HepG2 (cell line): ENCODE measurements around the gene SLC25A22. TPM values are rescaled to one million over a fixed set of nuclear protein-coding genes. Genes with fewer than 3 reads are reported as not detected.
A peak's percentile ranks its signal among the peaks of the same experiment; 100 is the strongest.

Source experiments
- ARID2 ChIP-seq: sonication (generic); formaldehyde crosslinking; IDR thresholded peaks from 2 replicates; pipeline ENCODE4 v1.8.1; 2022; ENCODE audit warnings: mild to moderate bottlenecking, missing genetic modification reagents, borderline replicate concordance
- ATRX ChIP-seq: sonication (generic); formaldehyde crosslinking; IDR thresholded peaks from 2 replicates; pipeline ENCODE4 v1.4.0; 2020; ENCODE audit warnings: missing genetic modification reagents, borderline replicate concordance
- CCAR2 ChIP-seq: fragments of 200-400 bp; formaldehyde crosslinking; optimal IDR thresholded peaks from 2 replicates; pipeline ENCODE3; 2018; ENCODE audit warnings: low read depth, mild to moderate bottlenecking, low read length, moderate library complexity
- DBP ChIP-seq: sonication (generic); formaldehyde crosslinking; IDR thresholded peaks from 2 replicates; pipeline ENCODE4 v1.4.0; 2020; ENCODE audit warnings: missing genetic modification reagents; ENCODE audit errors: not compliant biosample characterization
- ERF ChIP-seq: IDR thresholded peaks from 2 replicates; pipeline ENCODE4 v1.6.1; 2018; ENCODE audit warnings: missing biosample characterization, missing genetic modification reagents
- HBP1 ChIP-seq: IDR thresholded peaks from 2 replicates; pipeline ENCODE4 v1.6.1; 2016; ENCODE audit warnings: low read depth, control low read depth
- HNF4A ChIP-seq: sonication (generic); formaldehyde crosslinking; IDR thresholded peaks from 2 replicates; pipeline ENCODE4 v1.4.0; 2020; ENCODE audit warnings: missing genetic modification reagents
- HNRNPK ChIP-seq: fragments of 200-400 bp; formaldehyde crosslinking; IDR thresholded peaks from 2 replicates; pipeline ENCODE4 v1.6.1; 2018; ENCODE audit warnings: low read length, low read depth, moderate library complexity, mild to moderate bottlenecking; ENCODE audit not compliant: poor library complexity, severe bottlenecking
- LRRFIP1 ChIP-seq: sonication (generic); formaldehyde crosslinking; conservative IDR thresholded peaks from 2 replicates; pipeline ENCODE4 v1.4.0; 2020; ENCODE audit warnings: missing genetic modification reagents
- MAX ChIP-seq: IDR thresholded peaks from 2 replicates; pipeline ENCODE4 v1.6.1; 2012; ENCODE audit warnings: inconsistent platforms
- NR0B2 ChIP-seq: sonication (generic); formaldehyde crosslinking; IDR thresholded peaks from 2 replicates; pipeline ENCODE4 v1.4.0; 2020; ENCODE audit warnings: mild to moderate bottlenecking, missing genetic modification reagents
- RAD21 ChIP-seq: fragments of 450-650 bp; formaldehyde crosslinking; IDR thresholded peaks from 2 replicates; pipeline ENCODE4 v1.5.0; 2020; ENCODE audit warnings: mild to moderate bottlenecking
- RFX3 ChIP-seq: IDR thresholded peaks from 2 replicates; pipeline ENCODE4 v1.6.1; 2016; ENCODE audit warnings: missing biosample characterization, missing genetic modification reagents
- RXRB ChIP-seq: IDR thresholded peaks from 2 replicates; pipeline ENCODE4 v1.6.1; 2016; ENCODE audit warnings: borderline replicate concordance, missing genetic modification reagents, missing compliant biosample characterization
- SSRP1 ChIP-seq: IDR thresholded peaks from 2 replicates; pipeline ENCODE4 v1.6.1; 2016; ENCODE audit warnings: control low read depth
- TAF15 ChIP-seq: fragments of 200-400 bp; formaldehyde crosslinking; IDR thresholded peaks from one replicate; pipeline ENCODE4 v1.6.1; 2018; ENCODE audit warnings: mild to moderate bottlenecking, low read depth, low read length; ENCODE audit not compliant: poor library complexity, severe bottlenecking
- ZBED4 ChIP-seq: sonication (generic); formaldehyde crosslinking; IDR thresholded peaks from 2 replicates; pipeline ENCODE4 v1.4.0; 2020; ENCODE audit warnings: missing genetic modification reagents, borderline replicate concordance
- ZNF180 ChIP-seq: sonication (generic); formaldehyde crosslinking; IDR thresholded peaks from 2 replicates; pipeline ENCODE4 v1.4.0; 2020; ENCODE audit warnings: low read depth, missing genetic modification reagents, borderline replicate concordance
- ZNF570 ChIP-seq: sonication (generic); formaldehyde crosslinking; IDR thresholded peaks from 2 replicates; pipeline ENCODE4 v1.4.0; 2020; ENCODE audit warnings: mild to moderate bottlenecking, missing genetic modification reagents, borderline replicate concordance
- polyA plus RNA-seq, 8 experiments: library from polyadenylated mRNA; depleted of rRNA in 3 of 8; stranded (reverse) in 7 of 8; unstranded in 1 of 8; fragments of >200 nt; fragmentation: Illumina TruSeq in 4 of 8; extraction: Trizol in 4 of 8; gene quantifications; 2 replicates each; pipeline versions ENCODE4 v1.2.1 to v1.2.3, GENCODE V29; 2011 to 2016; ENCODE audit warnings: low read depth in 4 of 8, missing spikeins in 1 of 8, mixed read lengths in 1 of 8; ENCODE audit not compliant: insufficient read depth in 1 of 8
- total RNA-seq, 5 experiments: library from RNA; depleted of rRNA; stranded (reverse); fragments of >200 nt; fragmentation: Illumina TruSeq; extraction: Trizol; gene quantifications; 2 replicates each; pipeline ENCODE4 v1.2.3, GENCODE V29; 2016; ENCODE audit warnings: low read depth in 1 of 5

Gene SLC25A22
- total and polyA plus RNA-seq, 2 of the 13 experiments (the other 11 are each of a cell fraction or from before 2014, with no cell fraction given), result 12.4 to 19.2 TPM

GRCh38 chr11:838441-839279 is 40.6 kb upstream of the SLC25A22 start (continued):
- peak; percentile 67; the same call in 1 of the 2 replicates for TF ChIP-seq NR0B2
- TF ChIP-seq ERF (CRISPR knock-in tag), result peak; percentile 84; the same call in 1 of the 2 replicates
- TF ChIP-seq TAF15, result no peak
- no peak for TF ChIP-seq RFX3 (CRISPR knock-in tag)
- TF ChIP-seq ARID2 (CRISPR knock-in tag), result no peak
- no peak for TF ChIP-seq SSRP1 (CRISPR knock-in tag)
- peak; percentile 75 for TF ChIP-seq RAD21
- TF ChIP-seq ZNF570 (CRISPR knock-in tag), result 0 out of 2 replicates have a peak, but pooled peaks have one; percentile 56
- no peak for TF ChIP-seq ATRX (CRISPR knock-in tag)
- no peak for TF ChIP-seq HBP1 (CRISPR knock-in tag)
- peak; percentile 98 for TF ChIP-seq MAX
- TF ChIP-seq DBP, result no peak
- TF ChIP-seq HNF4A (CRISPR knock-in tag), result peak; percentile 91
- peak; percentile 58; the same call in 1 of the 2 replicates for TF ChIP-seq RXRB (CRISPR knock-in tag)
- TF ChIP-seq HNRNPK, result no peak
- no peak for TF ChIP-seq LRRFIP1
- no peak for TF ChIP-seq CCAR2
- TF ChIP-seq ZNF180, result no peak
- TF ChIP-seq ZBED4, result 0 out of 2 replicates have a peak, but pooled peaks have one; percentile 32
